ENCODE results near the gene ARID3C. TPM values are rescaled to one million over a fixed set of nuclear protein-coding genes. Genes with fewer than 3 reads are reported as not detected.

ARID3C gene
- total RNA-seq, 2 donors from 2014 or later: not detected

GRCh38 chr9:34588671-34589635, 39.9 kb downstream of the ARID3C start:
- no peak overlapping the region for H3K4me3 ChIP-seq
- TF ChIP-seq POLR2A (IDR thresholded peaks at IDR 0.05) (no peak), CTCF (IDR thresholded peaks at IDR 0.05) (no peak)
- peaks cover 3 to 10% of the 10 kb centered on the region in 2 donors for H3K27me3 ChIP-seq
- no peaks in the 10 kb centered on the region for H3K9me3 ChIP-seq
- 1 to 2% methylated on average over 28 to 86 of the region's 86 CpGs for WGBS, 2 donors
- intact Hi-C loops (cut with DNase I): loop anchor here (5.0 kb wide), 1 partner anchor 37 kb away; no protein-coding TSS in a partner anchor
- H3K36me3 ChIP-seq (replicated peaks in 1 of 2; ENCODE audit: insufficient read depth in 1 of 2, low read depth in 2 of 2): no peaks in the 10 kb centered on the region
- no peak for DNase-seq
- no peak for ATAC-seq
- H3K4me1 ChIP-seq: peaks cover 40% of the 10 kb centered on the region
- H3K27ac ChIP-seq: no peak overlapping the region

DNA sequence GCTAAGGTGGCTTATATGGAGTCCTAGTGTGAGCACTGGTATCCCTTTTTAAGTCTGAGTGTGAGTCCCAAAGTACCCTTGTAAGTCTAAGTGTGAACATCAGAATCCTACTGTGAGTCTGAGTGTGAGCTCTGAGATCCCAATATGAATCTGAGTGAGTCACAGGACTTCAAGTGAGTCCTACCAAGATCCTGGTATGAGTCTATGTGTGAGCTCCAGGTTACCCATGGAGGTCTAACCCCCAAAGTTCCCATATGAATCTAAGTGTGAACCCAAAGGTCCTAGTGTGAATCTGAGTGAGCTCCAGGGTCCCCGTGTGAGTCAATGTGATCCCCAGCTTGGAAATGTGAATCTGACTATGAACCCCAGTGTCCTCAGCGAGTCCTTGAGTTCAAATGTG, 41.6 kb downstream of the ARID3C start:
- 59 to 100% methylated on average over 1 to 2 of the region's 2 CpGs for WGBS, 2 donors
- Histone ChIP-seq H3K36me3 (replicated peaks in 1 of 2; ENCODE audit: insufficient read depth in 1 of 2, low read depth in 2 of 2) (no peaks in the 10 kb centered on the region), H3K27ac (no peak overlapping the region), H3K4me3 (no peak overlapping the region), H3K4me1 (peaks cover 34% of the 10 kb centered on the region), H3K9me3 (no peaks in the 10 kb centered on the region), H3K27me3 (peaks cover 3 to 10% of the 10 kb centered on the region in 2 donors)
- DNase-seq (no peak), ATAC-seq (no peak)
- intact Hi-C loops (cut with DNase I): loop anchor here (5.0 kb wide), 1 partner anchor 35 kb away; no protein-coding TSS in a partner anchor
- TF ChIP-seq CTCF (IDR thresholded peaks at IDR 0.05) (no peak), POLR2A (IDR thresholded peaks at IDR 0.05) (no peak)

- WGBS, 2 donors: 13 to 18% methylated on average over 5 to 11 of the region's 11 CpGs
- no peak for DNase-seq
- peaks cover 3 to 10% of the 10 kb centered on the region in 2 donors for H3K27me3 ChIP-seq
Measured at GRCh38 chr9:34585946-34586669, 42.8 kb downstream of the ARID3C start.

GRCh38 chr9:34584970-34585369, 43.9 kb downstream of the ARID3C start:
- H3K27me3 ChIP-seq: peaks cover 3 to 10% of the 10 kb centered on the region in 2 donors
- ATAC-seq (no peak), DNase-seq (no peak)
- 34 to 42% methylated on average over 5 of the region's 5 CpGs for WGBS, 2 donors
- H3K27ac ChIP-seq: no peak overlapping the region
- intact Hi-C loops (cut with DNase I): loop anchor here (5.0 kb wide), 1 partner anchor 33 kb away; no protein-coding TSS in a partner anchor
- TF ChIP-seq POLR2A (IDR thresholded peaks at IDR 0.05) (no peak), CTCF (IDR thresholded peaks at IDR 0.05) (no peak)
- H3K4me3 ChIP-seq: no peak overlapping the region
- H3K36me3 ChIP-seq (replicated peaks in 1 of 2; ENCODE audit: insufficient read depth in 1 of 2, low read depth in 2 of 2): no peaks in the 10 kb centered on the region
- H3K9me3 ChIP-seq: no peaks in the 10 kb centered on the region
- H3K4me1 ChIP-seq: peaks cover 14% of the 10 kb centered on the region

More at GRCh38 chr9:34585946-34586669, 42.8 kb downstream of the ARID3C start:
- TF ChIP-seq POLR2A (IDR thresholded peaks at IDR 0.05) (no peak), CTCF (IDR thresholded peaks at IDR 0.05) (no peak)
- Histone ChIP-seq H3K27ac (no peak overlapping the region), H3K4me3 (no peak overlapping the region), H3K9me3 (no peaks in the 10 kb centered on the region), H3K36me3 (replicated peaks in 1 of 2; ENCODE audit: insufficient read depth in 1 of 2, low read depth in 2 of 2) (no peaks in the 10 kb centered on the region), H3K4me1 (peaks cover 25% of the 10 kb centered on the region)
- intact Hi-C loops (cut with DNase I): loop anchor here (5.0 kb wide), 1 partner anchor 34 kb away; no protein-coding TSS in a partner anchor
- no peak for ATAC-seq

Measured in body of pancreas (tissue), 4 donors.